OCI-LY3 (cell line): ENCODE data around the gene PDE8A.

Experiments
- EZH2phosphoT487 ChIP-seq: fragments of 200-600 bp; shearing (Covaris generic); IDR thresholded peaks from 2 replicates; pipeline ENCODE4 v1.6.1; 2018; ENCODE audit warnings: antibody characterized with exemption, mixed run types, low read depth
- TF ChIP-seq, protein P1 (sequence below): fragments of 200-600, 300-600 bp; sonication (generic); IDR thresholded peaks from 2 replicates; pipeline ENCODE4 v1.5.1; 2014; ENCODE audit warnings: antibody characterized with exemption, low read length, low read depth

DNA sequence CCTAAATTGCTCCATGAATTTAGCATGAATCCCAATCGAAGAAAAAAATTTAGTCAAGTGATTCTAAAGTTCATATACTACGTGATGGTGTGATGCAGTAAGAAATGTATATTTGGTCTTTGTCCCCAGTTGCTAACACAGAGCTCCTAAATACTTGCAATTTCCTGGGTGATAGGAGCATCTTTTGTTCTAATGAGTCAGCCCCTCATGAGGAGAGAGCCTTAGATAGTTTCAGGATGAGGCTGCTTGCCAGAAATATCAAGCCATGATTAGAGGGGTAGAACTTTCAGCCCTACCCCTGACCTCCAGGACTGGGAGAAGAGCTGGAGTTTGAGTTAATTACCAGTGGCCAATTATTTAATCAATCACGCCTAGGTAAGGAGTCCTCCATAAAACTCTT lies 170.2 kb downstream of the PDE8A start:
- TF ChIP-seq, protein P1, sequence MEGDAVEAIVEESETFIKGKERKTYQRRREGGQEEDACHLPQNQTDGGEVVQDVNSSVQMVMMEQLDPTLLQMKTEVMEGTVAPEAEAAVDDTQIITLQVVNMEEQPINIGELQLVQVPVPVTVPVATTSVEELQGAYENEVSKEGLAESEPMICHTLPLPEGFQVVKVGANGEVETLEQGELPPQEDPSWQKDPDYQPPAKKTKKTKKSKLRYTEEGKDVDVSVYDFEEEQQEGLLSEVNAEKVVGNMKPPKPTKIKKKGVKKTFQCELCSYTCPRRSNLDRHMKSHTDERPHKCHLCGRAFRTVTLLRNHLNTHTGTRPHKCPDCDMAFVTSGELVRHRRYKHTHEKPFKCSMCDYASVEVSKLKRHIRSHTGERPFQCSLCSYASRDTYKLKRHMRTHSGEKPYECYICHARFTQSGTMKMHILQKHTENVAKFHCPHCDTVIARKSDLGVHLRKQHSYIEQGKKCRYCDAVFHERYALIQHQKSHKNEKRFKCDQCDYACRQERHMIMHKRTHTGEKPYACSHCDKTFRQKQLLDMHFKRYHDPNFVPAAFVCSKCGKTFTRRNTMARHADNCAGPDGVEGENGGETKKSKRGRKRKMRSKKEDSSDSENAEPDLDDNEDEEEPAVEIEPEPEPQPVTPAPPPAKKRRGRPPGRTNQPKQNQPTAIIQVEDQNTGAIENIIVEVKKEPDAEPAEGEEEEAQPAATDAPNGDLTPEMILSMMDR, result no peak
- TF ChIP-seq EZH2phosphoT487, result no peak
